Natural killer cell (primary cell): Measurements from ENCODE around the gene TRIP4. TPM values are rescaled to one million over a fixed set of nuclear protein-coding genes. Genes with fewer than 3 reads are reported as not detected.
A peak's percentile ranks its signal among the peaks of the same experiment; 100 is the strongest.

ENCODE experiments used
- ATAC-seq, 3 donors: fragments of 150-1000 bp in 2 of 3; fragments of 200-7000 bp in 1 of 3; cut with Tn5 transposase; 1 replicate in 1 of 3; 2 replicates in 2 of 3; pipeline ENCODE4 v1.10.0; 2021; ENCODE audit warnings: mild to moderate bottlenecking in 2 of 3, moderate library complexity in 2 of 3
- DNase-seq, 2 donors: peaks; one replicate each; pipeline versions ENCODE4 v3.0.0 to v3.0.0-alpha.2; 2013 to 2021; ENCODE audit warnings: mixed read lengths in 1 of 2
- H3K27ac ChIP-seq: one replicate; pipeline ENCODE4 v1.5.1; 2013; ENCODE audit warnings: mild to moderate bottlenecking, low read length
- H3K27me3 ChIP-seq: one replicate; pipeline ENCODE4 v1.6.1; 2013; ENCODE audit warnings: low read length; ENCODE audit not compliant: control insufficient read depth, insufficient read depth
- H3K36me3 ChIP-seq: one replicate; pipeline ENCODE4 v1.6.1; 2013; ENCODE audit warnings: low read length; ENCODE audit not compliant: control insufficient read depth, insufficient read depth
- H3K4me1 ChIP-seq: one replicate; pipeline ENCODE4 v1.6.1; 2013; ENCODE audit warnings: low read length; ENCODE audit not compliant: control insufficient read depth, insufficient read depth
- H3K4me3 ChIP-seq: one replicate; pipeline ENCODE4 v1.5.1; 2013; ENCODE audit warnings: low read length
- H3K9me3 ChIP-seq: one replicate; pipeline ENCODE4 v1.6.1; 2013; ENCODE audit warnings: low read length; ENCODE audit not compliant: control insufficient read depth, insufficient read depth
- H3K27ac Mint-ChIP-seq, 2 donors: one replicate each; pipeline ENCODE4 v1.8.0; 2022; ENCODE audit warnings: mild to moderate bottlenecking in 2 of 2, mixed read lengths in 2 of 2, moderate library complexity in 1 of 2
- H3K27me3 Mint-ChIP-seq, 2 donors: one replicate each; pipeline ENCODE4 v1.8.0; 2022; ENCODE audit warnings: low read depth in 2 of 2, mixed read lengths in 2 of 2
- H3K36me3 Mint-ChIP-seq: one replicate; pipeline ENCODE4 v1.8.0; 2022; ENCODE audit warnings: mixed read lengths
- H3K4me1 Mint-ChIP-seq, 2 donors: one replicate each; pipeline ENCODE4 v1.8.0; 2022; ENCODE audit warnings: mixed read lengths in 2 of 2
- H3K4me3 Mint-ChIP-seq: one replicate; pipeline ENCODE4 v1.8.0; 2022; ENCODE audit warnings: mild to moderate bottlenecking, moderate library complexity, mixed read lengths
- H3K9me3 Mint-ChIP-seq, 2 donors: one replicate each; pipeline ENCODE4 v1.8.0; 2022; ENCODE audit warnings: mixed read lengths in 2 of 2
- CTCF ChIP-seq: fragments of 200-600 bp; IDR thresholded peaks from one replicate; pipeline ENCODE4 v1.8.0; 2022; ENCODE audit warnings: antibody characterized with exemption
- WGBS: methylation state at CpG from one replicate; pipeline ENCODE4 v1.1.7; 2013; ENCODE audit warnings: missing lambda C conversion rate; ENCODE audit not compliant: insufficient coverage; 5-methylcytosine and 5-hydroxymethylcytosine counted together
- intact Hi-C: fragments of 100-400 bp; cut with micrococcal nuclease; formaldehyde crosslinking; loops from one replicate; pipeline ENCODE4 v1.14.2; 2022
- total RNA-seq, 4 donors: library from RNA; stranded (reverse); fragments of 120-200 nt in 1 of 4; gene quantifications; one replicate each; pipeline versions ENCODE4 v1.2.3 to v1.2.4, GENCODE V29; 2013 to 2022

Gene TRIP4
- total RNA-seq, 3 donors from 2014 or later (not counting 1 experiment from before 2014, with no cell fraction given): 32.9 to 37.1 (median 33.7) TPM

- intact Hi-C loops: no loop called here
- H3K4me1 ChIP-seq: peaks cover 9% of the 10 kb centered on the region
- H3K4me3 Mint-ChIP-seq: no peak overlapping the region
Measured at GRCh38 chr15:64456634-64457108, 69.0 kb downstream of the TRIP4 start.

GRCh38 chr15:64459066-64459781 lies 71.6 kb downstream of the TRIP4 start:
- peak overlapping the region; percentile 84 for H3K4me3 Mint-ChIP-seq
- H3K36me3 ChIP-seq: peaks cover 11% of the 10 kb centered on the region
- H3K27ac ChIP-seq: no peak overlapping the region
- H3K9me3 ChIP-seq: no peaks in the 10 kb centered on the region
- H3K27me3 ChIP-seq: no peaks in the 10 kb centered on the region
- no peaks in the 10 kb centered on the region for H3K27me3 Mint-ChIP-seq
- no peak for TF ChIP-seq CTCF
- H3K27ac Mint-ChIP-seq: peak overlapping the region; percentile 39 to 72
- peaks cover 9% of the 10 kb centered on the region for H3K36me3 Mint-ChIP-seq
- DNase-seq: peak in 1 of 2 donors; percentile 27
- peaks cover 23% of the 10 kb centered on the region for H3K4me1 ChIP-seq
- intact Hi-C loops: no loop called here
- 69% methylated on average over 3 of the region's 3 CpGs for WGBS
- no peak for ATAC-seq
- no peak overlapping the region for H3K4me3 ChIP-seq
- H3K9me3 Mint-ChIP-seq: no peaks in the 10 kb centered on the region
- H3K4me1 Mint-ChIP-seq: peaks cover 33 to 38% of the 10 kb centered on the region in 2 donors

More at GRCh38 chr15:64456634-64457108, 69.0 kb downstream of the TRIP4 start:
- DNase-seq: no peak
- H3K27ac Mint-ChIP-seq: no peak overlapping the region
- ATAC-seq: no peak
- H3K36me3 Mint-ChIP-seq: peaks cover 9% of the 10 kb centered on the region
- WGBS: 67% methylated on average over 1 of the region's 1 CpG
- no peaks in the 10 kb centered on the region for H3K27me3 Mint-ChIP-seq
- no peak for TF ChIP-seq CTCF
- peaks cover 18% of the 10 kb centered on the region in 2 donors for H3K4me1 Mint-ChIP-seq
- H3K9me3 Mint-ChIP-seq: no peaks in the 10 kb centered on the region
- H3K4me3 ChIP-seq: no peak overlapping the region
- no peaks in the 10 kb centered on the region for H3K9me3 ChIP-seq
- no peaks in the 10 kb centered on the region for H3K27me3 ChIP-seq
- no peak overlapping the region for H3K27ac ChIP-seq
- peaks cover 11% of the 10 kb centered on the region for H3K36me3 ChIP-seq

GRCh38 chr15:64460206-64460723 lies 72.6 kb downstream of the TRIP4 start, which contains the start of gene ZNF609:
TSS of gene ZNF609 (plus strand) at chr15:64460578. CDS start at chr15:64499420, 38,842 bp downstream.
- Mint-ChIP-seq H3K27me3 (no peaks in the 10 kb centered on the region), H3K27ac (peak within 1 kb of the TSS; percentile 72 to 77), H3K36me3 (peaks cover 9% of the 10 kb centered on the region), H3K4me1 (peaks cover 43 to 48% of the 10 kb centered on the region in 2 donors), H3K9me3 (no peaks in the 10 kb centered on the region), H3K4me3 (peak within 1 kb of the TSS; percentile 88)
- H3K4me1 ChIP-seq: peaks cover 24% of the 10 kb centered on the region
- ATAC-seq (peak; percentile 85 to 88 (median 87)), DNase-seq (peak; percentile 90 to 93)
- intact Hi-C loops: loop anchor here (2.0 to 10.0 kb wide), 4 partner anchors 29 to 192 kb away; partner anchors contain the start of genes PCLAF and TRIP4
- H3K27me3 ChIP-seq: no peaks in the 10 kb centered on the region
- under 1% methylated on average over 45 of the region's 45 CpGs for WGBS
- H3K9me3 ChIP-seq: no peaks in the 10 kb centered on the region
- H3K36me3 ChIP-seq: peaks cover 4% of the 10 kb centered on the region
- H3K4me3 ChIP-seq: peak within 1 kb of the TSS; percentile 57
- H3K27ac ChIP-seq: peak within 1 kb of the TSS; percentile 62
- no peak for TF ChIP-seq CTCF
